ENCODE measurements around the gene SRRM3.
A peak's percentile ranks its signal among the peaks of the same experiment; 100 is the strongest.

Gene SRRM3

DNA sequence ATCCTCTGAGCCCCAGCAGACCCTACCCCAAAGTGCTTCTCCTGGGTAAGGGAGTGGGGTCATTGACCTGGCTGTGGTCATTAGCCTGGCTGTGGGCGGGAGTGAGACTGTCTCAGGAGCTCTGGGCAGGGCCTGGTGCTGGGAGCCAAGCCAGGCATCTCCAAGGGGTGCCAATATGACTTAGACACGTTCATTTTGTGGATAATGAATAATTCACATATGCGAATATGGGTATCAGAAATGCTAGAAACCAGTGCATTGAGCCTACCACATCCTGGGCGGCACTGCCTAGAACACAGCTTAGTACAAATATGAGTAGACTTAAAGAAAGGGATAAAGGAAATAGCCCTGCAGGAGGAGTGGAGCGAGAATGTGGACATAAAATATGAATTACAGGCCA, 14.4 kb upstream of the SRRM3 start:
- TF ChIP-seq CTCF (IDR thresholded peaks at IDR 0.05; ENCODE audit: insufficient read depth, missing control alignments) = no peak
- FAIRE-seq = no peak
- no peak for DNase-seq (ENCODE audit: insufficient read length, low spot score)

- FAIRE-seq = no peak
- TF ChIP-seq CTCF (IDR thresholded peaks at IDR 0.05; ENCODE audit: insufficient read depth, missing control alignments) = no peak
- DNase-seq (ENCODE audit: insufficient read length, low spot score) = no peak
Observed at GRCh38 chr7:76189276-76189675, 12.4 kb upstream of the SRRM3 start.

DNA sequence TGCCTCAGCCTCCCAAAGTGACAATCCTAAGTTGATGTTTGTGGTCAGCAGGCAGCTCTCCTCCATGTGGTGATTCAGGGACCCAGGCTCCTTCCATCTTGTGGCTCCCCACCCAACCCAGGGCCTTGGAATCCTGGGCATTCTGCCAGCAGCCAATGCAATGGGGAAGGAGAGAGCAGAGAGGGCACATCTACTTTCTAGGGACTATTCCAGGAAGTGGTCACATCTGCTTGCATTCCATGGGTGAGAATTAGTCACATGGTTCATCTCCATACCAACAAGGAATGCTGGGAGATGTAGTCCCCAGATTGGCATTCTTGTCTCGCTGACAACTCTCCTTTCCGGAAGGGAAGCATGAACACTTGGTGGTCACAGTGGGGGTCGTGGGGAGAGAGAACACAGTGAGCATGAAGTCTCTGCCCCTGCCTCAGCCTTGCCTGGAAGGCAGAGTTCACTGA, 9.9 kb upstream of the SRRM3 start:
- FAIRE-seq (peak; percentile 55), DNase-seq (ENCODE audit: insufficient read length, low spot score) (no peak)
- TF ChIP-seq CTCF (IDR thresholded peaks at IDR 0.05; ENCODE audit: insufficient read depth, missing control alignments) = no peak

DNA sequence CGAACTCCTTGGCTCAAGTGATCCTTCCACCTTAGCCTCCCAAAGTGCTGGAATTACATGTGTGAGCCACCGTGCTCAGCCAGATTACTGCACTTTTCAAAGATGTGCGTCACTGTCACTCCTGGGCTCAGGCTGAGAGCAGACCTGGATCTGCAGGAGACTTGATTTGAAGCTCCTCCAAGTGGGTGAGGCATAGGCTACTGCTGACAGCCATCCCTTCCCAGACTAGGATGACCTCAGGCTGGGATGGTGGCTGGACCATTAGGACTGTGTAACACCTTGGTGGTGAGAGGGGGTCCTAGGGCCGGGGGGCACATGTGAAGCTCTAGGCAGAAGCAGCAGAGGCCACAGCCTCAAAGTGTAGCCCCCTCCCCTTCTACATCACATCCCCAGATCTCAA, 8.2 kb upstream of the SRRM3 start:
- no peak for DNase-seq (ENCODE audit: insufficient read length, low spot score)
- no peak for TF ChIP-seq CTCF (IDR thresholded peaks at IDR 0.05; ENCODE audit: insufficient read depth, missing control alignments)
- FAIRE-seq = no peak

GRCh38 chr7:76193883-76194282, 7.8 kb upstream of the SRRM3 start:
- DNase-seq (ENCODE audit: insufficient read length, low spot score) = no peak
- TF ChIP-seq CTCF (IDR thresholded peaks at IDR 0.05; ENCODE audit: insufficient read depth, missing control alignments) = no peak

DNA sequence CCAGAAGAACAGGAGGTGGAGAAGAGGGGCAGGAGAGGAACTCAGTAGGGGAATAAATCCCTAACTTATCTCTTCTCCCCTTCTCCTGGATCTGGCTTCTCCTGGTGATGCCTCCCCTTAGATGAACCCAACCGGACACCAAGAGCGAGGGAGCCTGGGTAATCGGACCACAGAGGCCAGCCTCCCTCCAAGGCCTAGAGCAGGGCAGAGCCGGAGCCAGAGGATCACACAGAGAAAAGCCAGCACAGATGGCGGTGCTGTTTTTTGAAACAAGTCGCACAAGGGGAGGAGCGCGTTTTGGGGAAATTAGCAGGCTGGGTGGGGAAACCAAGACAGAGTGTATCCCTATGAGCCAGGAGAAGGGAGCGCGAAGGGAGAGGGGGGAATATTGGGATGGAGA, 4.9 kb upstream of the SRRM3 start:
- DNase-seq (ENCODE audit: insufficient read length, low spot score) (no peak), FAIRE-seq (no peak)
- no peak for TF ChIP-seq CTCF (IDR thresholded peaks at IDR 0.05; ENCODE audit: insufficient read depth, missing control alignments)

More at GRCh38 chr7:76193883-76194282, 7.8 kb upstream of the SRRM3 start:
- FAIRE-seq = no peak

- FAIRE-seq (no peak), DNase-seq (ENCODE audit: insufficient read length, low spot score) (no peak)
- no peak for TF ChIP-seq CTCF (IDR thresholded peaks at IDR 0.05; ENCODE audit: insufficient read depth, missing control alignments)
Observed at GRCh38 chr7:76198202-76198601, 3.5 kb upstream of the SRRM3 start.
